Liver (tissue), 9 donors: ENCODE measurements around the gene LDB3. TPM values are rescaled to one million over a fixed set of nuclear protein-coding genes. Genes with fewer than 3 reads are reported as not detected.

Experiments
- DNase-seq: peaks from one replicate; pipeline ENCODE4 v3.0.0-alpha.2; 2017; ENCODE audit warnings: low spot score
- H3K27ac ChIP-seq, 2 donors: one replicate each; pipeline ENCODE4 v1.7.0; 2013; ENCODE audit warnings: inconsistent platforms in 2 of 2, low read length in 2 of 2, control low read depth in 1 of 2, low read depth in 1 of 2, mild to moderate bottlenecking in 1 of 2
- H3K27me3 ChIP-seq, 4 donors: one replicate each; pipeline versions ENCODE4 v1.6.1 to v1.7.0; 2013; ENCODE audit warnings: low read length in 3 of 4, inconsistent platforms in 1 of 4, mild to moderate bottlenecking in 1 of 4, moderate library complexity in 1 of 4; ENCODE audit not compliant: control insufficient read depth in 4 of 4, insufficient read depth in 4 of 4
- H3K36me3 ChIP-seq, 4 donors: one replicate each; pipeline versions ENCODE4 v1.6.1 to v1.7.0; 2013; ENCODE audit warnings: low read length in 3 of 4, mild to moderate bottlenecking in 3 of 4, low read depth in 1 of 4, moderate library complexity in 1 of 4; ENCODE audit not compliant: control insufficient read depth in 4 of 4, insufficient read depth in 3 of 4
- H3K4me1 ChIP-seq, 4 donors: one replicate each; pipeline versions ENCODE4 v1.6.1 to v1.7.0; 2013; ENCODE audit warnings: low read length in 3 of 4, mild to moderate bottlenecking in 3 of 4, moderate library complexity in 1 of 4; ENCODE audit not compliant: control insufficient read depth in 4 of 4, insufficient read depth in 4 of 4
- H3K4me3 ChIP-seq, 3 donors: one replicate each; pipeline versions ENCODE4 v1.6.1 to v1.7.0; 2013; ENCODE audit warnings: low read length in 3 of 3, control low read depth in 1 of 3, low read depth in 1 of 3, mild to moderate bottlenecking in 1 of 3
- H3K9ac ChIP-seq, 2 donors: one replicate each; pipeline ENCODE4 v1.7.0; 2013; ENCODE audit warnings: low read length in 2 of 2, mild to moderate bottlenecking in 2 of 2, moderate library complexity in 2 of 2, control low read depth in 1 of 2, low read depth in 1 of 2
- H3K9me3 ChIP-seq, 4 donors: one replicate each; pipeline versions ENCODE4 v1.6.1 to v1.7.0; 2013; ENCODE audit warnings: low read length in 3 of 4; ENCODE audit not compliant: control insufficient read depth in 4 of 4
- ATF3 ChIP-seq: IDR thresholded peaks from 2 replicates; pipeline ENCODE4 v1.6.1; 2016; ENCODE audit warnings: antibody characterized with exemption
- EGR1 ChIP-seq, 2 donors: IDR thresholded peaks; 2 replicates each; pipeline ENCODE4 v1.6.1; 2016 to 2018; ENCODE audit warnings: antibody characterized with exemption in 2 of 2, low read depth in 2 of 2
- FOXA1 ChIP-seq: IDR thresholded peaks from 2 replicates; pipeline ENCODE4 v1.6.1; 2016; ENCODE audit warnings: antibody characterized with exemption
- GABPA ChIP-seq, 2 donors: IDR thresholded peaks in 1 of 2; conservative IDR thresholded peaks in 1 of 2; 2 replicates each; pipeline ENCODE4 v1.6.1; 2016; ENCODE audit warnings: antibody characterized with exemption in 2 of 2, mild to moderate bottlenecking in 1 of 2, moderate library complexity in 1 of 2
- HNF4A ChIP-seq, 2 donors: conservative IDR thresholded peaks; 2 replicates each; pipeline ENCODE4 v1.6.1; 2016; ENCODE audit warnings: antibody characterized with exemption in 2 of 2, mild to moderate bottlenecking in 2 of 2
- HNF4G ChIP-seq: IDR thresholded peaks from 2 replicates; pipeline ENCODE4 v1.6.1; 2016; ENCODE audit warnings: antibody characterized with exemption
- JUND ChIP-seq, 2 donors: IDR thresholded peaks; 2 replicates each; pipeline ENCODE4 v1.6.1; 2016; ENCODE audit warnings: antibody characterized with exemption in 2 of 2
- NR2F2 ChIP-seq: IDR thresholded peaks from 2 replicates; pipeline ENCODE4 v1.6.1; 2016; ENCODE audit warnings: antibody characterized with exemption
- RXRA ChIP-seq, 2 donors: IDR thresholded peaks; 2 replicates each; pipeline ENCODE4 v1.6.1; 2017 to 2018; ENCODE audit warnings: antibody characterized with exemption in 2 of 2, mild to moderate bottlenecking in 1 of 2
- SP1 ChIP-seq: IDR thresholded peaks from 2 replicates; pipeline ENCODE4 v1.6.1; 2018; ENCODE audit warnings: antibody characterized with exemption, mild to moderate bottlenecking
- TAF1 ChIP-seq: conservative IDR thresholded peaks from 2 replicates; pipeline ENCODE4 v1.6.1; 2016; ENCODE audit warnings: antibody characterized with exemption, mild to moderate bottlenecking
- YY1 ChIP-seq: IDR thresholded peaks from 2 replicates; pipeline ENCODE4 v1.6.1; 2016; ENCODE audit warnings: antibody characterized with exemption, mild to moderate bottlenecking
- WGBS: extraction: QIAGEN DNeasy Blood & Tissue Kit; methylation state at CpG from one replicate; pipeline ENCODE4 v1.1.7; 2013; 5-methylcytosine and 5-hydroxymethylcytosine counted together
- polyA plus RNA-seq, 2 donors: library from polyadenylated mRNA; stranded (reverse) in 1 of 2; unstranded in 1 of 2; fragments of 200-250 nt in 1 of 2; fragments of >200 nt in 1 of 2; fragmentation: Nextera tagmentation in 1 of 2; extraction: Ambion mirVana in 1 of 2; gene quantifications; one replicate each; pipeline versions ENCODE4 v1.2.1 to v1.2.3, GENCODE V29; 2013 to 2015
- total RNA-seq, 2 donors: library from RNA; depleted of rRNA; stranded (reverse); fragments of >200 nt; gene quantifications; one replicate each; pipeline ENCODE4 v1.2.3, GENCODE V29; 2014
- TF ChIP-seq, protein P1 (sequence below): IDR thresholded peaks from 2 replicates; pipeline ENCODE4 v1.6.1; 2016; ENCODE audit warnings: antibody characterized with exemption, mild to moderate bottlenecking
- TF ChIP-seq, protein P2 (sequence below): fragments of 150-350 bp; IDR thresholded peaks from 2 replicates; pipeline ENCODE4 v1.5.1; 2017; ENCODE audit warnings: improper control_type of control experiment, low read depth, low read length; ENCODE audit not compliant: missing input control
- TF ChIP-seq, protein P3 (sequence below): IDR thresholded peaks from 2 replicates; pipeline ENCODE4 v1.6.1; 2016; ENCODE audit warnings: antibody characterized with exemption
- TF ChIP-seq, protein P4 (sequence below): IDR thresholded peaks from 2 replicates; pipeline ENCODE4 v1.6.1; 2016; ENCODE audit warnings: antibody characterized with exemption
- donor health status: healthy.
- donor health status: healthy.
- donor health status: healthy.
- donor health status: healthy.
- donor health status: healthy.

Gene LDB3
- total and polyA plus RNA-seq, 4 donors = 0.09 to 0.42 (median 0.15) TPM; not detected in 1

DNA sequence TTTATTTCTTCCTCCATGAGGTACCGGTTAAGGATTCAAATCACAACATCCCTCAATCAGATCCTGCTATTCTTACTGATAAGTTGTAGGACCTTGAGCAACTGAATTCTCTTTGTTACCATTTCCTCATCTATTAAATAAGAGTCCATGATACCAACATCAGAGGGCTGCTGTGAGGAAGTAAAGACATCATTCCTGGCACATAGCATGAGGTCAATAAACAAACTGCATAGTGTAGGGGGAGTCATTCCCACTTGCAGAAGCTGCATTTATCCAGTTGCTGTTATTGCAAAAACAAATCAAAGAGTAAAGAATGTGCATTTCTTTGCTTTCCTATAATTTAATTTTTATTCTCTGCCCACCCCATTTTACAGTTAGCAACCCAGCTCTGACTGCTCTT lies 36.8 kb downstream of the LDB3 start:
- TF ChIP-seq ATF3 (no peak), HNF4A (conservative IDR thresholded peaks at IDR 0.05) (no peak), NR2F2 (no peak), HNF4G (no peak), EGR1 (IDR thresholded peaks at IDR 0.05; ENCODE audit: low read depth in 2 of 2) (no peak), JUND (IDR thresholded peaks at IDR 0.05) (no peak), SP1 (no peak), TAF1 (no peak), FOXA1 (no peak)
- TF ChIP-seq, protein P1, sequence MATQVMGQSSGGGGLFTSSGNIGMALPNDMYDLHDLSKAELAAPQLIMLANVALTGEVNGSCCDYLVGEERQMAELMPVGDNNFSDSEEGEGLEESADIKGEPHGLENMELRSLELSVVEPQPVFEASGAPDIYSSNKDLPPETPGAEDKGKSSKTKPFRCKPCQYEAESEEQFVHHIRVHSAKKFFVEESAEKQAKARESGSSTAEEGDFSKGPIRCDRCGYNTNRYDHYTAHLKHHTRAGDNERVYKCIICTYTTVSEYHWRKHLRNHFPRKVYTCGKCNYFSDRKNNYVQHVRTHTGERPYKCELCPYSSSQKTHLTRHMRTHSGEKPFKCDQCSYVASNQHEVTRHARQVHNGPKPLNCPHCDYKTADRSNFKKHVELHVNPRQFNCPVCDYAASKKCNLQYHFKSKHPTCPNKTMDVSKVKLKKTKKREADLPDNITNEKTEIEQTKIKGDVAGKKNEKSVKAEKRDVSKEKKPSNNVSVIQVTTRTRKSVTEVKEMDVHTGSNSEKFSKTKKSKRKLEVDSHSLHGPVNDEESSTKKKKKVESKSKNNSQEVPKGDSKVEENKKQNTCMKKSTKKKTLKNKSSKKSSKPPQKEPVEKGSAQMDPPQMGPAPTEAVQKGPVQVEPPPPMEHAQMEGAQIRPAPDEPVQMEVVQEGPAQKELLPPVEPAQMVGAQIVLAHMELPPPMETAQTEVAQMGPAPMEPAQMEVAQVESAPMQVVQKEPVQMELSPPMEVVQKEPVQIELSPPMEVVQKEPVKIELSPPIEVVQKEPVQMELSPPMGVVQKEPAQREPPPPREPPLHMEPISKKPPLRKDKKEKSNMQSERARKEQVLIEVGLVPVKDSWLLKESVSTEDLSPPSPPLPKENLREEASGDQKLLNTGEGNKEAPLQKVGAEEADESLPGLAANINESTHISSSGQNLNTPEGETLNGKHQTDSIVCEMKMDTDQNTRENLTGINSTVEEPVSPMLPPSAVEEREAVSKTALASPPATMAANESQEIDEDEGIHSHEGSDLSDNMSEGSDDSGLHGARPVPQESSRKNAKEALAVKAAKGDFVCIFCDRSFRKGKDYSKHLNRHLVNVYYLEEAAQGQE = no peak
- TF ChIP-seq, protein P2, sequence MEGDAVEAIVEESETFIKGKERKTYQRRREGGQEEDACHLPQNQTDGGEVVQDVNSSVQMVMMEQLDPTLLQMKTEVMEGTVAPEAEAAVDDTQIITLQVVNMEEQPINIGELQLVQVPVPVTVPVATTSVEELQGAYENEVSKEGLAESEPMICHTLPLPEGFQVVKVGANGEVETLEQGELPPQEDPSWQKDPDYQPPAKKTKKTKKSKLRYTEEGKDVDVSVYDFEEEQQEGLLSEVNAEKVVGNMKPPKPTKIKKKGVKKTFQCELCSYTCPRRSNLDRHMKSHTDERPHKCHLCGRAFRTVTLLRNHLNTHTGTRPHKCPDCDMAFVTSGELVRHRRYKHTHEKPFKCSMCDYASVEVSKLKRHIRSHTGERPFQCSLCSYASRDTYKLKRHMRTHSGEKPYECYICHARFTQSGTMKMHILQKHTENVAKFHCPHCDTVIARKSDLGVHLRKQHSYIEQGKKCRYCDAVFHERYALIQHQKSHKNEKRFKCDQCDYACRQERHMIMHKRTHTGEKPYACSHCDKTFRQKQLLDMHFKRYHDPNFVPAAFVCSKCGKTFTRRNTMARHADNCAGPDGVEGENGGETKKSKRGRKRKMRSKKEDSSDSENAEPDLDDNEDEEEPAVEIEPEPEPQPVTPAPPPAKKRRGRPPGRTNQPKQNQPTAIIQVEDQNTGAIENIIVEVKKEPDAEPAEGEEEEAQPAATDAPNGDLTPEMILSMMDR = no peak
- Histone ChIP-seq H3K4me3 (no peak overlapping the region), H3K36me3 (no peaks in the 10 kb centered on the region), H3K27me3 (no peaks in the 10 kb centered on the region), H3K27ac (no peak overlapping the region), H3K9me3 (no peaks in the 10 kb centered on the region), H3K9ac (no peak overlapping the region), H3K4me1 (no peaks in the 10 kb centered on the region)
- no peak for DNase-seq
- 94% methylated on average over 1 of the region's 1 CpG for WGBS

- 91% methylated on average over 2 of the region's 2 CpGs for WGBS
- TF ChIP-seq FOXA1 = no peak
- no peak for TF ChIP-seq RXRA (IDR thresholded peaks at IDR 0.05)
- Histone ChIP-seq H3K27ac (no peak overlapping the region), H3K36me3 (no peaks in the 10 kb centered on the region), H3K9me3 (no peaks in the 10 kb centered on the region), H3K27me3 (no peaks in the 10 kb centered on the region), H3K4me3 (no peak overlapping the region), H3K4me1 (peaks cover 0 to 3% (median 0%) of the 10 kb centered on the region in 4 donors), H3K9ac (no peak overlapping the region)
- DNase-seq = no peak
Measured at GRCh38 chr10:86705905-86706304, 37.6 kb downstream of the LDB3 start.

DNA sequence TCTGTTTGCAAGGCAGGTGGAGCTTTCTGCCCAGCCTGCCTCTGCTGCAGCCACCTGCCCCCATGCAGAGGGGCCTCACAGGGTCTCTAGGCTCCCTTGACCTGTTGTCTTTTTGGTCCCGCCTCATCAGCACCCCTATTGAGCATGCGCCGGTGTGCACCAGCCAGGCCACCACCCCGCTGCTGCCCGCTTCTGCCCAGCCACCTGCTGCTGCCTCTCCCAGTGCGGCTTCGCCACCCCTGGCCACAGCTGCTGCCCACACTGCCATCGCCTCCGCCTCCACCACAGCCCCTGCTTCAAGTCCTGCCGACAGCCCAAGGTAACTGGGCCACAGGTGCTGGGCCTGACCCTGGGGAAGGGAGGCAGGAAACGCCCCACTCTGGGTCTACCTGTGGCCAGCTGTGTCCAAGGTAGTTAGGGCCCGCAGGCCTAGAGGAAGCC lies 38.1 kb downstream of the LDB3 start:
- Histone ChIP-seq H3K27me3 (no peaks in the 10 kb centered on the region), H3K36me3 (no peaks in the 10 kb centered on the region), H3K4me3 (no peak overlapping the region), H3K27ac (no peak overlapping the region), H3K9me3 (no peaks in the 10 kb centered on the region), H3K4me1 (peaks cover 0 to 3% (median 0%) of the 10 kb centered on the region in 4 donors), H3K9ac (no peak overlapping the region)
- TF ChIP-seq EGR1 (IDR thresholded peaks at IDR 0.05; ENCODE audit: low read depth in 2 of 2) = no peak
- TF ChIP-seq JUND (IDR thresholded peaks at IDR 0.05) = no peak
- no peak for TF ChIP-seq NR2F2
- TF ChIP-seq SP1 = no peak
- TF ChIP-seq TAF1 = no peak
- TF ChIP-seq, protein P3, sequence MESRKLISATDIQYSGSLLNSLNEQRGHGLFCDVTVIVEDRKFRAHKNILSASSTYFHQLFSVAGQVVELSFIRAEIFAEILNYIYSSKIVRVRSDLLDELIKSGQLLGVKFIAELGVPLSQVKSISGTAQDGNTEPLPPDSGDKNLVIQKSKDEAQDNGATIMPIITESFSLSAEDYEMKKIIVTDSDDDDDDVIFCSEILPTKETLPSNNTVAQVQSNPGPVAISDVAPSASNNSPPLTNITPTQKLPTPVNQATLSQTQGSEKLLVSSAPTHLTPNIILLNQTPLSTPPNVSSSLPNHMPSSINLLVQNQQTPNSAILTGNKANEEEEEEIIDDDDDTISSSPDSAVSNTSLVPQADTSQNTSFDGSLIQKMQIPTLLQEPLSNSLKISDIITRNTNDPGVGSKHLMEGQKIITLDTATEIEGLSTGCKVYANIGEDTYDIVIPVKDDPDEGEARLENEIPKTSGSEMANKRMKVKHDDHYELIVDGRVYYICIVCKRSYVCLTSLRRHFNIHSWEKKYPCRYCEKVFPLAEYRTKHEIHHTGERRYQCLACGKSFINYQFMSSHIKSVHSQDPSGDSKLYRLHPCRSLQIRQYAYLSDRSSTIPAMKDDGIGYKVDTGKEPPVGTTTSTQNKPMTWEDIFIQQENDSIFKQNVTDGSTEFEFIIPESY = no peak
- TF ChIP-seq, protein P4, sequence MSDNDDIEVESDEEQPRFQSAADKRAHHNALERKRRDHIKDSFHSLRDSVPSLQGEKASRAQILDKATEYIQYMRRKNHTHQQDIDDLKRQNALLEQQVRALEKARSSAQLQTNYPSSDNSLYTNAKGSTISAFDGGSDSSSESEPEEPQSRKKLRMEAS = no peak
- no peak for TF ChIP-seq YY1
- no peak for TF ChIP-seq GABPA (IDR thresholded peaks at IDR 0.05 in 1 of 2, conservative IDR thresholded peaks at IDR 0.05 in 1 of 2)
- no peak for TF ChIP-seq RXRA (IDR thresholded peaks at IDR 0.05)
- TF ChIP-seq, protein P2 = no peak
- no peak for TF ChIP-seq HNF4A (conservative IDR thresholded peaks at IDR 0.05)
- TF ChIP-seq FOXA1 = no peak
- TF ChIP-seq HNF4G = no peak
- no peak for TF ChIP-seq ATF3
- no peak for DNase-seq
- WGBS = 98% methylated on average over 12 of the region's 12 CpGs
